ENCODE measurements around the gene MRAS.
"Not testable (repeated sequence)": the region's sequence is repeated elsewhere in the genome, so short reads cannot be mapped to it uniquely, and the experiment has no call there.

The MRAS gene

GRCh38 chr3:138450704-138451424 is 102.5 kb downstream of the MRAS start:
- DNase-seq = no peak

DNA sequence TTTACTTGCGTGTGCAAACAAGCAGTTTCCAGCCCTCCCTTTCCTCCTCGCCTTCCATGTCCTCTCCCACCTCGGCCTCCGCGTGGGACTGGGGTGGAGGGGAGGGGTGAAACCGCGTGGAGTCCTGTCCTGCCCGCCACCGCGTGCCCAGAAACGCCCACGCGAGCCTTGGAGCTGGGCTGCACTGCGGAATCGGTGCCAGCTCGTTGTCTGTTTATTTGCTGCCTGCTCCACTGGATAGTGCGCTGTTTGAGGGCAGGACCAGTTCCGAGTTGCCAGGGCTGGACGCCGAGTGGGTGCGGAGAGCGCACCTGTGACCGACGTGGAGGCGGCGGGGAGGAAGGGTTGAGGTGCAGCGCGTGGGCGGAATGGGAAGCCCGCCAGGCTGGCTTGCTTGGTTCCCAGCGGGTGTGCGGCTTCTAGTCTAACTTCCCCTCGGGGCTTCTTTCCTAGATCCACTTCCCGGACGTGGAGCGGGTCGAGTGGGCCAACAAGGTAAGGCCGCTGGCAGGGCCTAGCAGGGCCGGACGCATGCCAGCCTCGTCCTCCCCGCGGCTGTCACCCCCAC is 103.3 kb downstream of the MRAS start:
- DNase-seq = no peak

DNA sequence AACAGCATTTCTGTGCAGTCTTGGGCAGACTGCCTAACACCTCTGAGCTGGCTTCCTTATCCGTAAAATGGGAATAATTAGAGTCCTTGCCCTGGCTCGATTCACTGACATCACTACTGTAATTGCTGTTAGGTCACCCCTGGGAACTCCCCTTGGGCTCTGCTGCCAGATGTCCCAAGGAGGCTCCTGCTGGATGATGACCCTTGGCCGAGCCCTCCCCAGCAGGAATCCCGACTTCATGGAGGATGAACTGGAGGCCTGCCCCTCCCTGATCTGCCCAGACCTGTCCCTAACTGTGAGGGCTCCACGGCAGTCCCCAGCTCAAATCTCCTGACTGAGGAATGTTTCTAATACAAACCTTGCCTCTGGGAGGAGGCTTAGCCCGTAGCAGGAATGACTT is 104.1 kb downstream of the MRAS start:
- DNase-seq = no peak

GRCh38 chr3:138453940-138454339 is 105.6 kb downstream of the MRAS start:
- DNase-seq = not testable (repeated sequence)

Data from KG1 (cell line).